ENCODE results near the gene METTL9.
"Not testable (repeated sequence)": the region's sequence is repeated elsewhere in the genome, so short reads cannot be mapped to it uniquely, and the experiment has no call there.

METTL9 gene

GRCh38 chr16:21639493-21639892 is 40.1 kb downstream of the METTL9 start:
- DNase-seq, result no peak

- no peak for DNase-seq
Observed at GRCh38 chr16:21641916-21642315, 42.5 kb downstream of the METTL9 start.

GRCh38 chr16:21642861-21643260 is 43.5 kb downstream of the METTL9 start:
- no peak for DNase-seq

GRCh38 chr16:21643785-21644184 is 44.4 kb downstream of the METTL9 start:
- no peak for DNase-seq

GRCh38 chr16:21644674-21645073 is 45.3 kb downstream of the METTL9 start:
- no peak for DNase-seq

- DNase-seq, result no peak
Observed at GRCh38 chr16:21645261-21645721, 45.9 kb downstream of the METTL9 start.

GRCh38 chr16:21646091-21646490 is 46.7 kb downstream of the METTL9 start:
- no peak for DNase-seq

GRCh38 chr16:21646721-21647561 is 47.6 kb downstream of the METTL9 start:
- DNase-seq, result no peak

- no peak for DNase-seq
Observed at GRCh38 chr16:21647562-21648164, 48.3 kb downstream of the METTL9 start.

GRCh38 chr16:21649826-21650406 is 50.5 kb downstream of the METTL9 start:
- DNase-seq, result not testable (repeated sequence)

GRCh38 chr16:21650521-21650920 is 51.1 kb downstream of the METTL9 start:
- no peak for DNase-seq

GRCh38 chr16:21651515-21651914 is 52.1 kb downstream of the METTL9 start:
- no peak for DNase-seq

- DNase-seq, result no peak
Observed at GRCh38 chr16:21652453-21652852, 53.1 kb downstream of the METTL9 start, which contains the start of gene IGSF6. Gene IGSF6 (minus strand): TSS chr16:21652608. CDS start chr16:21652598, 10 bp downstream.

GRCh38 chr16:21653571-21653970 is 54.2 kb downstream of the METTL9 start:
- peak in 1 of 2 experiments; percentile 0 for DNase-seq

GRCh38 chr16:21654466-21654865 is 55.1 kb downstream of the METTL9 start:
- no peak for DNase-seq

GRCh38 chr16:21654881-21655280 is 55.5 kb downstream of the METTL9 start:
- DNase-seq, result no peak

GRCh38 chr16:21656795-21657768 is 57.7 kb downstream of the METTL9 start:
- peak in 1 of 2 experiments; percentile 0 for DNase-seq

GRCh38 chr16:21659124-21659523 is 59.7 kb downstream of the METTL9 start:
- DNase-seq, result no peak

GRCh38 chr16:21663889-21664647 is 64.7 kb downstream of the METTL9 start, which contains the start of gene OTOA:
Gene OTOA (plus strand): TSS chr16:21663968. CDS start chr16:21678515, 14,547 bp downstream.
- no peak for DNase-seq

- DNase-seq, result no peak
Observed at GRCh38 chr16:21664801-21665492, 65.6 kb downstream of the METTL9 start.

GRCh38 chr16:21666772-21667171 is 67.4 kb downstream of the METTL9 start:
- DNase-seq, result no peak
